ENCODE measurements around the gene PRKCQ. TPM values are rescaled to one million over a fixed set of nuclear protein-coding genes. Genes with fewer than 3 reads are reported as not detected.
A peak's percentile ranks its signal among the peaks of the same experiment; 100 is the strongest.

The PRKCQ gene
- polyA plus RNA-seq, 1 donor (not counting 4 experiments of a cell fraction or from before 2014, with no cell fraction given), result 7.5 TPM

GRCh38 chr10:6418167-6418566, 161.9 kb downstream of the PRKCQ start:
- Histone ChIP-seq H4K20me1 (ENCODE audit: control insufficient read depth, extremely low read depth, insufficient read depth, low read length) (no peaks in the 10 kb centered on the region), H3K27ac (ENCODE audit: control insufficient read depth, insufficient read depth, low read length) (no peak overlapping the region), H3K9ac (ENCODE audit: control insufficient read depth, extremely low read depth, insufficient read depth, low read length) (no peak overlapping the region), H3K9me1 (ENCODE audit: control insufficient read depth, extremely low read depth, insufficient read depth, low read length) (no peaks in the 10 kb centered on the region), H3K4me2 (ENCODE audit: control insufficient read depth, extremely low read depth, insufficient read depth, low read depth, low read length) (no peak overlapping the region), H3K4me1 (ENCODE audit: control insufficient read depth, extremely low read depth, insufficient read depth, low read length) (peaks cover 8% of the 10 kb centered on the region), H3K27me3 (ENCODE audit: control insufficient read depth, extremely low read depth, insufficient read depth, low read length) (no peaks in the 10 kb centered on the region), H3K36me3 (ENCODE audit: control insufficient read depth in 2 of 2, extremely low read depth in 1 of 2, insufficient read depth in 2 of 2, low read length in 2 of 2) (no peaks in the 10 kb centered on the region), H2AFZ (ENCODE audit: control insufficient read depth, low read length) (no peak overlapping the region), H3K79me2 (ENCODE audit: control insufficient read depth, insufficient read depth, low read length) (no peaks in the 10 kb centered on the region), H3K4me3 (ENCODE audit: control insufficient read depth in 2 of 3, extremely low read depth in 1 of 3, insufficient read depth in 2 of 3, low read depth in 1 of 3, low read length in 3 of 3) (no peak overlapping the region), H3K9me3 (ENCODE audit: control insufficient read depth, low read depth, low read length) (no peaks in the 10 kb centered on the region)
- FAIRE-seq, result no peak
- DNase-seq (ENCODE audit: low read depth, low spot score), result no peak
- TF ChIP-seq CTCF (optimal IDR thresholded peaks at IDR 0.05 in 1 of 3, IDR thresholded peaks at IDR 0.05 in 1 of 3, conservative IDR thresholded peaks at IDR 0.05 in 1 of 3; ENCODE audit: extremely low read depth in 1 of 3, insufficient read depth in 2 of 3, low read length in 3 of 3) (no peak), EZH2 (IDR thresholded peaks at IDR 0.05; ENCODE audit: low read length) (no peak)
- dilution Hi-C loops (cut with MboI; ENCODE audit: extremely low pct_ligation_motif_present, low sequenced_read_pairs), result no loop called here

GRCh38 chr10:6416892-6417512, 163.1 kb downstream of the PRKCQ start:
- no peak for DNase-seq (ENCODE audit: low read depth, low spot score)
- H3K9ac ChIP-seq (ENCODE audit: control insufficient read depth, extremely low read depth, insufficient read depth, low read length), result no peak overlapping the region
- peak; percentile 16 to 78 (median 53) for TF ChIP-seq CTCF (optimal IDR thresholded peaks at IDR 0.05 in 1 of 3, IDR thresholded peaks at IDR 0.05 in 1 of 3, conservative IDR thresholded peaks at IDR 0.05 in 1 of 3; ENCODE audit: extremely low read depth in 1 of 3, insufficient read depth in 2 of 3, low read length in 3 of 3)
- no peak for TF ChIP-seq EZH2 (IDR thresholded peaks at IDR 0.05; ENCODE audit: low read length)
- no peaks in the 10 kb centered on the region for H3K79me2 ChIP-seq (ENCODE audit: control insufficient read depth, insufficient read depth, low read length)
- dilution Hi-C loops (cut with MboI; ENCODE audit: extremely low pct_ligation_motif_present, low sequenced_read_pairs), result no loop called here
- peak; percentile 32 for FAIRE-seq
- H2AFZ ChIP-seq (ENCODE audit: control insufficient read depth, low read length), result no peak overlapping the region
- H3K9me1 ChIP-seq (ENCODE audit: control insufficient read depth, extremely low read depth, insufficient read depth, low read length), result no peaks in the 10 kb centered on the region
- H3K36me3 ChIP-seq (ENCODE audit: control insufficient read depth in 2 of 2, extremely low read depth in 1 of 2, insufficient read depth in 2 of 2, low read length in 2 of 2), result no peaks in the 10 kb centered on the region
- no peak overlapping the region for H3K4me3 ChIP-seq (ENCODE audit: control insufficient read depth in 2 of 3, extremely low read depth in 1 of 3, insufficient read depth in 2 of 3, low read depth in 1 of 3, low read length in 3 of 3)
- H3K27me3 ChIP-seq (ENCODE audit: control insufficient read depth, extremely low read depth, insufficient read depth, low read length), result no peaks in the 10 kb centered on the region
- H4K20me1 ChIP-seq (ENCODE audit: control insufficient read depth, extremely low read depth, insufficient read depth, low read length), result no peaks in the 10 kb centered on the region
- no peak overlapping the region for H3K27ac ChIP-seq (ENCODE audit: control insufficient read depth, insufficient read depth, low read length)
- H3K4me2 ChIP-seq (ENCODE audit: control insufficient read depth, extremely low read depth, insufficient read depth, low read depth, low read length), result no peak overlapping the region
- H3K9me3 ChIP-seq (ENCODE audit: control insufficient read depth, low read depth, low read length), result no peaks in the 10 kb centered on the region
- H3K4me1 ChIP-seq (ENCODE audit: control insufficient read depth, extremely low read depth, insufficient read depth, low read length), result no peaks in the 10 kb centered on the region

Data from keratinocyte (primary cell).